Hematopoietic multipotent progenitor cell treated with erythropoietin and hydrocortisone succinate and interleukin-3 and kit ligand, for 6 days (in vitro differentiated cells): ENCODE results near the gene KRT74.
A peak's percentile ranks its signal among the peaks of the same experiment; 100 is the strongest.

Source experiments
- DNase-seq: peaks from one replicate; pipeline ENCODE4 v3.0.0-alpha.2; 2015

KRT74 gene

DNA sequence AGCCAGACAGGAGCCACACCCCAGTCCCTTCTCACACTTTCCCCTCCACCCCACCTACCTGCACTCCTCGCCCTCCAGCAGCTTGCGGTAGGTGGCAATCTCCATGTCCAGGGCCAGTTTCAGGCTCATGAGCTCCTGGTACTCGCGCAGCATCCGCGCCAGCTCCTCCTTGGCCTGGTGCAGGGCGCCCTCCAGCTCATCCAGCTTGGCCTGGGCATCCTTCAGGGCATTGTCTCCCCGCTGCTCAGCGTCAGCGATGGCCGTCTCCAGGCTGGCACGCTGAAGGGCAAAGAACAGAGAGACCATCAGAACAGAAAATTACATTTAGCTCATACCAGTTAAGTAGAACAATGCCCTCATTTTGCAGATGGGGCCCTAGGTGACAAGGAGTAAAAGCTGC lies 5.5 kb downstream of the KRT74 start:
- no peak for DNase-seq

DNA sequence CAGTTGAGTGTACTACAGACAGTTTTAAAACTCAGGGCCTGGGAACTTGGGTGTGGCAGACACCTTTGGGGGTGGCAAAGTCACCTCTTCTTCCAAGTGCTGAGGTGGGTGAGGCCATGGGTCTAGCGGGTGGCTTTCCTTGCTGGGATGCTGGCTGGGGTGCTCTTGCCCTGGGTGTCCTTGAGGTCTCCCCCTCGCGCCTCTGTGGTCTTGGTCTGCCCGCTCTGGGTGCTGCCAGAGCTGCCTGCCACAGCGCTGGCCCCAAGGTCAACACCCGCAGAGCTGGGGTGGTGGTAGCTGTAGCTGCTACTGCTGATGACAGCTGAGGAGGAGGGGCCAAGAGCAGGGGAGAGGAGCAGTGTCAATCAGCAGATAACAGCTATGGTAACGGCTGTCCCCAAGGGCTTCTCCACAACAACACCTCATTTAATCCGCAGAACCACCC lies 6.8 kb downstream of the KRT74 start:
- peak; percentile 42 for DNase-seq

DNA sequence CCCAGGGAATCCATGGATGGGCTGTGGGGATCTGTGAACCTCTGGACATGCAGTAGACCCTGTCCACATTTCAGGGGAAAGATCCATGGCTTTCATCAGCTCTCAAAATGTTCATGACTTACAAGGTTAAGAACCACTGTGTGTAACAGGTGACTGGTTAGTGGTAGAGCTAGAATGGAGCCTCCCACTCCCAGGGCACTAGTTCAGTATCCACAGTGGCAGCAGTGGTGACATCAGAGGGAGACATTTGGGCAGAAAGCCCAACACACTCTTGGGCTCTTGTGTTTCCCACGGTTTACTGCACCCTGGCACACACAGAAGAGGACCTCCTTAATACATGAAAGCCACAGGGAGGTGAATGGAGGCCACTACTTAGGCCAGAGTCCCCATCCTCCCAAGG lies 9.1 kb downstream of the KRT74 start:
- no peak for DNase-seq

DNA sequence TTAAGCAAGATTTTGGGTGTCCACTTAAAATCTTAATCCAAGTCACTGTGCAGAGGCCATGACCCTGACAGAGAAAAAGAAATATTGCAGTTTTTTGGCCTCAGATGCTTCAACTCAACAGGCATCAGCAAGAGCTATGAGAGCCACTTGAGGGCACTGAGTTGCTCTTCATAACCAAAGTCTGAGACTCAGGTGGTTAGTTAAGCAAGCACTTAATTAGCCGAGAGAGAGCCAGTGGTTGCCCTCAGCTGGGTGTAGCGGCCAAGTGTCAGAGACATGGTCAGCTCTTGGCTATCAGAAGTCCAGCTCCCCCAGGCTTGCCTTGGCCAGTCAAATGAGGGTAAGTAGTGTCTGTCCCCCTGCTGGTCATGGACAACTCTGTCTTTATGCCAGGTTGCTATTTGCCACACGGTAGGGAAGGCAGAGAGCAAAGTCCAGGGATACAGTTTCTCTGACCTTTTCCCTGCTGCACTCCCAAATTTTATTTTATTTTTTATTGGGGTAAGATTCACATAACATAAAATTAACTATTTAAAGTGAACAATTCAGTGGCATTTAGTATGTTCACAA lies 11.7 kb downstream of the KRT74 start:
- peak; percentile 25 for DNase-seq

DNA sequence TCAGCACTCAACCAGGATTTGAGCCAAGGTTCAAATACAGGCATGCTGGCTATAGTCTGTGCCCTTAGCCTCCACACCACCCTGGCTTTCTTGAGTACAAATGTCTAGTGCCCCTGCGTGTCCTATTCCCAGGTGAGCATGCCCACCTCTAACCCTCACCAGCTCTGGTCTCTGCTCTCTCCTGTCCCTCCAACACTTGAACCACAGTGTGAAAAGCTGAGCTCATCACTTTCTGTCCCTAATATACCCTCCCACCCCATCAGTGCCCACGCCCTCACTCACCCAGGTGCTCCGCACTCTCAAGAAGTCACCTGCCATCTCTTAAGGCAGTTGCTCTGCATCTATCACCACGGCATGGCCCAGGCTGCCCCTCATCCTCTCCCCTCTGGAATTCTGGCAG lies 13.7 kb downstream of the KRT74 start:
- no peak for DNase-seq

DNA sequence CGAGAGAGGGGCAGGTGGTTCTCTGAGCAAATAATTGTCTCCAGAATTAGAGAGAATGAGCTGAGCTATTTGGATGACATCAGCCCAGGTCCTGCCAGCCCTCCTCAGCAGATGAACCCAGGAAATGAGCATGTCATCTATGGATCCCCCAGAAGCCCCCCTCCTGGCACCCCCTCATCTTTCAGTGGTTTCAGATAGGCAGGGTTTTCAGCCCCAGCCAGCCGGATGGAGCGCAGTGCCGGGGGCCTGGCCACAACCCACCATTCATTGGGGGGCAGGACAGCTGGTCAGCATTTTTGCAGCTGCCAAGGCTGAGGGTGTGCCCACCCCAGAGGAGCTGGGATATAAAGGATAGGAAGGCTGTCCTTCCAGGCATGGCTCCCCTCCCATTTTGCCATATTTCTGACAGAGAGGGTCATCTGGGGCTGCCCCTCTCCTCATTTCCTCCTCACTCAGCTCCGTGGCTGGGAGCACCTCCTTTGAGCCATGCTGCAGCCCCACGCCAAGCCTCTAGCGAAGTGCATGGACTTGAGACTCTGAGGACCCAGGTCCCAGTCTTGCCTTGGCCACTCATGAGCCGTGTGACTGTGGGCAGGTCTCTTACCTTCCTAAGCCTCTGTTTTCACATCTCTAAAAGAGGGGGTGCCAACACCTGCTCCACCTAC lies 14.7 kb downstream of the KRT74 start:
- no peak for DNase-seq

DNA sequence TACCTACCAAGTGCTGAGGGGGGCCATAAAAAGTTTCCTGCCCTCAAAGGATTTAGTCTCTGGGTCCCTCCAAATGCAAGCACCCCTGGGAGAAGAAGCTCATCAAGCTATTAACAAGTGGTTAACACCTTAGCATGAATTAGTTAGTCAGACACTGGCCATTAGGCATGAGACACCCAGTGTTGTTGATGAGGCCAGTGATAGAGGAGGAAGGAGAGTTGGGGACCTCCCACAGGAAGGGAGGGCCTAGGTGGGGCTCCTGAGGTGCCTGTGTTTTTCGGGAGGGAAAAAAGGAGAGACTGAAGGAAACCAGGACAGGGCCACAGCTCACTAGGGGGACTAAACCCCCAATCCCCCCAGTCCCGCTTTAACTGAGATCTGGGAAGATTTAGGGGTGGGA lies 16.2 kb downstream of the KRT74 start:
- no peak for DNase-seq

DNA sequence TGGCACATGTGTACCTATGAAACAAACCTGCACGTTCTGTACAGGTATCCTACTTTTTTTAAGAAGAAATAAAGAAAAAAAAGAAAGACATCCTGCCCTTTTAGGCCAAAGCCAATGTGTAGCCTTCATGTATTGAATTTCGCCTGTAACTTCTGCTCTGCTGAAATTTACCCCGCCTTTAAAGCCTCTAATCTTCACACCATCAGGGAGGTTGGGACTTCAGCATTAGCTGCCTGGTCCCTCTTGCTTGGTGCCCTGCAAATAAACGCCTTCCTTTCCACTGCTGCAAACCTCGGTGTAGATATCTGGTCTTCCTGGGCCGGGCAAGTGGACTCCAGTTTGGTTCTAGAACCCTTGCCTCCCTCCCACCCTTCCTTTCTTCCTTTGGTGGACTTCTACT lies 18.1 kb downstream of the KRT74 start:
- no peak for DNase-seq

DNA sequence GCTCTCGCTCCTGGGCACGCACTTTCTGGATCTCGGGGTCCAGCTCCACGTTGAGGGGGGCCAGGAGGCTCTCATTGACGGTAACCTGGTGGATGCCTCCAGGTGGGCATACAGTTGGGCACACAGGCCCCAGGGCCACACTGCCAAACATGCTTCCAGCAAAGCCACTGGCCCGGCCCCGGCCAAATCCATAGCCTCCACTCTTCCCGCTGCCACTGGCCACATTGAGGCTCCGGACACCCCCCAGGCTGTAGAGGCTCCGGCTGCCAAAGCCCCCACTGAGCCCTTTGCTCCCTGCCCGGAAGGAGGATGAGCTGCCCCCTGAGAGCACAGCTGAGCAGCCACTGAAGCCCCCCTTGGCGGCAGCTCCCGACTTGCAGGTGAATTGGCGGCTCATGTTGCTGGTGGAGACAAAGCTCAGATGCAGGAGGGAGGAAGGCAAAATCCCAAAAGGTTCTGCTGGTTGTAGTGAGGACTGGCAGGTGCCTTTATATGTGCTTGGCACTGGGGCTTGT lies 20.9 kb downstream of the KRT74 start, which contains the start of gene KRT71:
TSS of gene KRT71 (minus strand) at position 465 of the 515 bp plus-strand sequence. CDS start at position 397, 68 bp downstream.
- DNase-seq = no peak

DNA sequence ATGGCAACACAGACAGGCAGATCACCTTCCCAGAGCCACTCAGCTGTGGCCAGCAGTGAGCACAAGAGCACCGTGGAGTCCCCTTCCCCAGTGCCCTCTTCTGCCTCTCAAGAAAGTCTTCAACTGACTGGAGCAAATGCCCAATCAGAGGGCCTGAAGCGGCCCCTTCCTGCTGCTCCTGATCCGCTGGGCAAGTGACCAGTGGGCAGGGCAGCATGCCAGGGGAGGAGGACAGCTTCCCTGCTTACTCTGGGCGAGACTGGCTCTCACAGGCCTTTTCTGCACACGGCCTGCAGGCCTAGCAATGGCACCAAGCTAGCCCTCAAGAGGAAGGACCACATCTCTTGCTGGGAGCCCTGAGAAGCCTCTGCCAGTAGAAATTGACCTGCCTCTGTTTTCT lies 21.6 kb downstream of the KRT74 start:
- no peak for DNase-seq

DNA sequence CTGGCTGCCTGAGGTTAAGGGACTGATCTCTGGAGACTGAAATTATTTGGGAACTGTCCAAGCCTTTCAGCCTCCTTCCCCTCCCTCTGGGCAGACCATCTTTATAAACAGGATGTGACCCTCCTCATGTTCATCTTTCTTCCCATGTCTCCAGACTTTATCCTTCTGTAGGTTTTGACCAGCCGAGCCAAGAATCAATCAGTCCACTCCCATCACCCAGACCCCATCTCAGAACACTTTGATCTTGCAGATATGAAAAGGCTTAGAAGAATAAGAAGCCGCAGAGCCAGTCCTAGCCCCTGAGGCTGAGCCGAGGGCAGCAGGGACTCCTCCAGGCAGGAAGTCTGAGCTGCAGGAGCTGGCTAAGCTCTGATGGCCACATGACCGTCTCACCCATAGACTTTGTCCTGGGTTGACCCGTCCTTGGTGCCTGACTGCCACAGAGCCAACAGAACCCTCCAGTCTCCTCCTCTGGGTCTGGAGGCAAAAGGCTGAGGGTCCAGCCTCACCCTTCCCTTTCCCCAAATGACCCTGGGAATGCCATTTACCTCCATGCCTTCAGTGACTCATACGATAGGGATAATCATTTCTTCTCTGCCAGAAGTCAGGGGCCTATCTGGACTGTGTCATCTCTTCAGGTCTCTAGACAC lies 22.3 kb downstream of the KRT74 start:
- no peak for DNase-seq

DNA sequence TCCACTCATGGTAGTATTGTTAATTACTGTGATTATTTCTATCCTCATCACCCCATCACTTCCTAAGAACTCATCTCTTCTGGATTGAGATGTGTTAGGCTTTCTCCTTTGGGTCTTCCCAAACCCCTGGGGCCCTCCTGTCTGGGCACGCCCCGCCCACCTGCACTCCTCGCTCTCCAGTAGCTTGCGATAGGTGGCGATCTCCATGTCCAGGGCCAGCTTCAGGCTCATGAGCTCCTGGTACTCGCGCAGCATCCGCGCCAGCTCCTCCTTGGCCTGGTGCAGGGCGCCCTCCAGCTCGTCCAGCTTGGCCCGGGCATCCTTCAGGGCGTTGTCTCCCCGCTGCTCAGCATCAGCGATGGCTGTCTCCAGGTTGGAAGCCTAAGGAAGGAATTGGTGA lies 27.5 kb downstream of the KRT74 start:
- no peak for DNase-seq

DNA sequence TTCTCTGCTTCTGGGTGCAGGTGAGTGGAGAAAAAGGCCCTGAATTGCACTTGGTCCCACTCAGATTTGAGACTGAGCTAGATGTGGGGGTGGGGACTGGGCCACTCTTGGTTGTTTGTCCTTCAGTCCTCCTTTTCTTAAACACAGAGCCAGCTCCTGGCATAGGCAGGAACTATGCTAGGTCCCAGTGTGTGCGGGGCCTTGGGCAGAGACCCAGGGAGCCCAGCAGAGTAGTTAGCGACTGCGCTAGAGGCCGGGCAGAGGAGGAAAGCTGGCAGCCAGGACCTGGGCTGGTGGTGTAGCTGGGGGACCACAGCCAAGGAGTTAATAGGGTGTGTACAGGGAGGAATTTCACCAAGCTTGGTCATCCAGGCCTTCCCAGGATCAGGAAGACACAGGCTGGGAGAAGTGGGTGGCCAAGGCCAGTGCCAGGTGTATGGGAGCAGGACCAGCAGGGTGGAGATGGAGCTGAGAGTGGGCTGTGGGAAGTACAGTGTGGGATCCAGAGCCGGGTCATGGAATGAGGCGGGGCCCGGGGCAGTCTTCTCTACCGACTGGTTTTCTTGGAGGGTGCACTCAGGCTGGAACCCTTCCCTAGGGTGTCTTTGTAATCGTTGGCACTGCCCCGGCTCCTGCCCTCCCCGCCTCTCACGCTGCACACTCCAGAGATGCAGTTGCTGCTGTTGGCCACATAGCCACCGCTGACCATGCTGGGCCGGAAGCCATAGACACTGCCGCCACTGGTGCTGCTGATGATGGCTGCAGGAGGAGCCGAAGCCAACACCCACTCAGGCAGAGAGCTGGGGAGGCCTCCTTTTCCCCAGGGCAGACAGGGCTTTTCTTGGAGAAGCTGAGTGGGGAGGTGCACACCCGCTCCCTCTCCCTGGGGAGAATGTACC lies 29.4 kb downstream of the KRT74 start:
- DNase-seq = no peak

DNA sequence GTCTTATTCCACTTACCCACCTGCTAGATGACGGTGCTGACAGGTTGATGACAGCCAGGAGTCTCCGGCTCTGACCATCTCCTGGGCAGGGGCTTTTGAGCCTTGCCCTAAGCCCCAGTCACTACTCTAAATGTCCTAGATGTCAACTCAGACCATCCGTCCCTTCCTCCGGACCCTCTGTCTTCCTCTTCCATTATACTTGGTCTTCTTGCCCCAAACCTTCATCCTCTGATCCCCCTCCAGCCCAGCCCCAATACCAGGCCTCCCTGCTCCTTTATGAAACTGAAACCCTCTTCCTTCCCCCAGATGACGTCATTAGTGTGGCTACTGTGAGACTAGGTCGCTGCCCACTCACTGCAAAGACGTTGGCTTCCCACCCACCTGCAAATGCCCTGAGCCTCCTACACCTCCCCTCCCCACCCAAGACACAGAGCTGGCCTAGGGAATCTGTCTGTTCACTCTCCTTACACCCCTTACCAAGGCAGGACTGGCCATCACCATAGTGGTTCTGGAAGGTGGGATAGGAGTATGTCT lies 30.8 kb downstream of the KRT74 start:
- DNase-seq = no peak

DNA sequence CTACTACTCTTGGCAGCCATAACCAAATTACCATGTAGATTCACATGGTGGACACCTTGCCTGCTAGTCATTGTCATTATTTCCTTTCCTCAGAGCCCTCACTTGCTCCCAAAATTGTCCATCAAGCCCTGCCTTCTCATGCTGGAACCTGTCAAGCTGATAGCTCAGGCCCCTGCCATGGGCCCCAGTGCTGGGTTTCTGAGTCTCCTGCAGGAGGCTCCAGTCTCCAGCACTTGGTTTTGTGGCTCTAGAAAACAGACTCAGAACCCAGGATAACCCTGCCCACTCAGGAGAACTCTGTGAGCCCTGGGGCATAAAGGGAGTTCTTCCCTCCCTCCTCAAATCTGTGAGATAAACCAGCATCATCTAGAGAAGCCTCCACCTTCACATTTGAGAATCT lies 31.5 kb downstream of the KRT74 start:
- no peak for DNase-seq

DNA sequence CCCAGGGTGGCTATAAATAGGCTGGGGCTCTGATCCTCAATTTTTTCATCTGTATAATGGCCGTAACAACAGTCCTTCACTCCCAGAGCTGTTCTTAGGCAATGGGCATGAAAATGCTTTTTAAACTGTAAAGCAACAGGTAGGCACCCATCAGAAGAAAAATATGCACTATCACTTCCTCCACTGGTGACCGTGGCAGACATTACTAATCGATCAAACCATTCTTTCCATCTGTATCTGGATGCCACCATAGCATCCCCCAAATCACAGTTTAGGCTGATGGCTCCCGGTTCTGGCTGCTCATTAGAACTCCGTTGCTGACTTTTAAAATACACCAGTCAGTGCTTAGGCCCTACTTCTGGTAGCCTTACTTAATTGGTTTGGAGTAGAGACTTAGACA lies 31.9 kb downstream of the KRT74 start:
- no peak for DNase-seq

DNA sequence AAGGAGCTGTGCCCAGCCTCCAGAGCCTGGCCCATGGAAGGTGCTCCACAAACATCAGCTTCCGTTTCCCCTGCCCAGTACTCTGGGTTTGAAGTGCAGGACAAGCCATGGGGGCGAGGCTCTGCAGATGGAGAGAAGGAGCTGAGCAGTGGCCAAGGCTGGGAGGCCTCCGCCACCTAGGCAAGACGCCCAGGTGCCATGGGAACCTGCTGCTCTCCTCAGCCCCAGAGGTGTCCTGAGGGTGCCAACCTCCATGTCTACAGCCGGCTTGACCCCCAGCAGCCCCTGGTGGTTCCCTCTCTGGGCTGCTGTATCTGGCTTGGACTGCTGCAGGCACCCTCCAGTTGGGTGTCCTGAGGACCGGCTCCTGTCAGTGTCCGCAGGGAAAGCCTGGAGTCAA lies 33.1 kb downstream of the KRT74 start:
- DNase-seq = no peak

DNA sequence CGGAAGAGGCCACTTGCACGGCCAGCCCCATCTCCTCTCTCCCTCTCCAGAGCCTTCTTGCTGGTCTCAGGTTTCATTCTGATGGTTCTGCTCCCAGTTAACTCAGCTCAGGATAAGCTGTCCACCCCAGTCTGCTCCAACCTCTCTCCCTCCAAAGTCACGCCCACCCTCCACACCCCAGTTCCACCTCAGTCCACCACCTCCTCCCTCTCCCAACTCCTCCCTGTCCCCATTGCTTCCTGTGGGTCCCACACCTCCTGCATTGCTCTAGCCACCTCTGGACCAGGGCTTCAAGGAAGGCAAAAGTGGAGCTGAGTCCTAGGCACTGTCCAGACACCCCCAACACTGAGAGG lies 33.8 kb downstream of the KRT74 start:
- DNase-seq = no peak

DNA sequence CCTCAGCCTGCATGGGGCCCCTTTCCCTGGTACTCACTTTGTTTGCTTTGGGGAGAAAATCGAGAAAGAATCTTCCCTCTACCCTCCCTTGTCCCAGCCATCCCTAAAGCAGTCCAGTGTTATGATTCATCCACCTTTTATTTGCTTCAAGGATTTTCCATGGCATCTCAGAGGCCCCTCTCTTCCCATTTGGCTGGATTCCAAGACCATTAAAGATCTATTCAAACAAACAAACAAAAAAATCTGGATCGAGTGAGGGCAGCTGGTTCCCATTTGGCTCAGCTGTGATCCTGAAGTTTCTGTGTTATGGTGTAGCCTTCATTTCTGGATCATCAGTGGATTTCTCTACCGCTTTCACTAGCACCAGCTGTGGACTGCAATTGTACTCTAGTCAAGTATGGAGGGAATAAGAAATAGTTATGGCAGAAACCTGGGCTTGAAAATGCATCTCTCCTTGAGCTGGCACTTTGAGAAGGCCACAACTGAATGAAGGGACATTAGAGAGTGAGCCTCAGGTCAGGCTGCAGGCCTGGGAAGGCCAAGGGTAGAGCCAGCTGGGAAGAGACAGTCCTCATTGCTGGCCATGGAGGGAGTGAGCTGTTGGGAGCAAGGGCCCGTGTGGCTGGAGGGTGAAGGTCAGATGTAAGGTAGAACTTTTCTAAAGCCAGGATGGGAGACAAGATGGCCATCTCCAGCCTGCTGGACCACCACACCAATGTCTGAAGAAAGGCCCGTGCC lies 34.4 kb downstream of the KRT74 start:
- no peak for DNase-seq

DNA sequence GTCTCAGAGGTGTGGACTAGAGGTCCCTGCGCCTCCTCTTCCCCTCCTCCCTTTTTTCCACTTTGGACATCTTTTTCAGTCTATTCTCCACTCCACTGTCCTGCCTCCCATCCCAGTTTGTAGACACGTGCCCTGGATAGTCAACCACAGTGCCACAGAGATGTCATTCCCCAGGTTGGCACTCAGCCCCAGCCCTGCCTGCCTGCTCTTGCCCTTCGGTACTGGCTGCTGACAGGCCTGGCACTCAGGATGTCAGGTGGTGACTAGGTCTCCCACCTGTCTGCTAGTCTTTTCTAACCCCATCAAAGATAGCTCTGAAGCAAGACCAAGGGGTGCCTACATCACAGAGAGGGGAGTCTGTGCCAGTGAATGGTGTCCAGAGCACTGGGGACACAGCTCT lies 36.5 kb downstream of the KRT74 start:
- DNase-seq = no peak

DNA sequence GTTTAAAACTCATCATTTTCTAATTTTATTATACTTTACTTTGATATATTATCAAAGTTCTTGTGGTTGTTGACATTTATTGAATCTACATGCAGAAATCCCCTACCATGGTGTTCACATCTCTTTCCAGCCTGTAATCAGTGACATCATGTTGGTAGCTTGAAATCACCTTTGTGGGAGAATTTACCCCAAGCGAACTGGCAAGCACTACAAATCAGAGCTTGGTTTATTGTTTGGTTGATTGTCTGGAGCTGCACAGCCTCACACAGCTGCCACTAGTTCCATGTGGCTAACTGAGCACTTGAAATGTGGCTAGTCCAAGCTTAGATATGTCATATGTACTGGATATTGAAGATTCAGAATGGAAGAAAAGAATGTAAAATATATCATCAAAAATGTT lies 38.1 kb downstream of the KRT74 start:
- DNase-seq = no peak

DNA sequence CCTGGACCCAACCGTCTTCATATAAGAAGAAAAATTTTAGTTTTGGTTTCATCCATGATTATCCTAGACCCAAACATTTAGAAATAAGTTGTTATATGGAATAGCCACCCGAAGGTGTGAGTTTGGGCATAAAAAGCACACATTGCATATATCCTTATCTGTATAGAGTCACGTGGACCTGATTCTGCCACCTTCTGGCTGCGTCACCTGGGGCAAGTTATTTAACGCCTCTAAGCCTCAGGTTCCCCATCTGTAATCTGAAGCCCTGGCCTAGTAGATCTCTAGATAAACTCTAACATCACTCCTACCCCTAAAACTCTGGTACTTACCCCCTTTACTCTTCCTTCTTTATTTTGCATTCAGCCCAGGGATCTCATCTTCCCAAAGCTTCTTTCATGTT lies 39.2 kb downstream of the KRT74 start:
- DNase-seq = no peak
